Limb (tissue), 2 donors: ENCODE measurements around the gene PRPF18.
"Not testable (repeated sequence)": the region's sequence is repeated elsewhere in the genome, so short reads cannot be mapped to it uniquely, and the experiment has no call there.

Experiments used
- DNase-seq, 2 donors: peaks; one replicate each; pipeline ENCODE4 v3.0.0-alpha.2; 2016; ENCODE audit errors: extremely low spot score in 2 of 2

The PRPF18 gene

DNA sequence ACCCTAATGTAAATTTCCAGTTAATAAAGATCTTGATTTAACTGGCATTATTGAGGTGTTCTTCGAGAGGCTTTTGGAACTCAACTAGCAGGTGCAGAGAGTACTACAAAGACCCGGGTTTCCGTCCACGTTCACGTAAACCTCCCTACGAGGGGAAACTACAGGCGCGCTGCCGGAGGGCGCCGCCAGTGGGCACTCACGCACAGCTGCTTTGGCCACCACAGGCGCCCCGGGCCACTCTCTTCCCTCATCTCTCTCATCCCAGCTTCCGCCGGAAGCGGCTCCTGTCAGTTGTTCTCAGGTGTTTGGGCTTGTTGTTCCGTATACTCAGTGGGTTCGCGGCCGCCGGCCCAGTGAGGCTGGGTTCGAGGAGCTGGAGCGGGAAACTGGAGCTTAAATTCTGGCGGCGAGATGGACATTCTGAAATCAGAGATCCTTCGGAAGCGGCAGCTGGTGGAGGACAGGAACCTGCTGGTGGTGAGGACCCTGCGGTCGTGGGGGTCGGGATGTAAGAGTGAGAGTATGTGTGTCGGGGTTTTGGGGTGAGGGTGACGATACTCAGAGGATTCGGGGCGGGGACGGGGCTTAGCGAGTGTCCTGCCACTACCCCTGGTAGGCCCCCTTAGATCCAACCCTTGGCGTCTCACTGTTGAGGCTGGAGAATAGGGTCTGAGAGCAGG is at the start of gene PRPF18:
TSS of gene PRPF18 (plus strand) at position 290 of the 680 bp plus-strand sequence. CDS start at position 412, 122 bp downstream.
- peak; percentile 95 to 96 for DNase-seq

- DNase-seq: not testable (repeated sequence)
Observed at GRCh38 chr10:13537985-13538384, 48.8 kb upstream of the PRPF18 start.

DNA sequence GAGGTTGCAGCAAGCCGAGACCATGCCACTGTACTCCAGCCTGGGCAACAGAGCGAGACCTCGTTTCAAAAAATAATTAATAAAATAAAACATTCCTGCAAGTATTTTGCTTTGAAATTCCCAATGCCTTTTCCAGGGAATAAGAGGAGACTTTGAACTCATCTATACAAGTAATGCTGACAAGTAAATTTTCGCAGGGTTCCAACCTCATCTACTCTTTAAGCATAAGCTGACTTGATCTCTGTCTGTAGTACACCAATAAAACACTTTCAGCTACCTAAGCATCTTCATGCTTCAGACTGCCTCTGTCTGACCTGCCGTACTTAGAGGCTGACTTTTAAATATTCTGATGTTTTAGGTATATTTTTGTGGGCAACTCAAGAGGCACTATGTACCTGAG is 44.2 kb upstream of the PRPF18 start:
- DNase-seq: no peak

DNA sequence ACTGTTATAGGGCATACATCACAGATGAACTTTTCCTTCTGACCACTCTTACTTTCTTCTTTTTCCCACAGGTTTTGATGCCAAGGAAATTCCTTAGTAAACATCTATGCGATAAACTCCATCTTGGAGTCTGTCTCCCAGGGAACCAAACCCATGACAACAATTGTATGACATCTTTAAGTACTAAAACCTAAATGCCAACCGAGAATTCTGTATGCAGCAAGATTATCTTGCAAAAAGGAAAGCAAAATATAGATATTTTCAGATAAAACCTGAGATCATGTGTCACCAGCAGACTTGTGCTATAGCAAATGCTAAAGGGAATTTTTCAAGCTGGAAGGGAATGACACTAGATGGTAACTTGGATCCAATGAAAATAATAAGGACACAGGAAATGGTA is 36.0 kb upstream of the PRPF18 start:
- DNase-seq: no peak

DNA sequence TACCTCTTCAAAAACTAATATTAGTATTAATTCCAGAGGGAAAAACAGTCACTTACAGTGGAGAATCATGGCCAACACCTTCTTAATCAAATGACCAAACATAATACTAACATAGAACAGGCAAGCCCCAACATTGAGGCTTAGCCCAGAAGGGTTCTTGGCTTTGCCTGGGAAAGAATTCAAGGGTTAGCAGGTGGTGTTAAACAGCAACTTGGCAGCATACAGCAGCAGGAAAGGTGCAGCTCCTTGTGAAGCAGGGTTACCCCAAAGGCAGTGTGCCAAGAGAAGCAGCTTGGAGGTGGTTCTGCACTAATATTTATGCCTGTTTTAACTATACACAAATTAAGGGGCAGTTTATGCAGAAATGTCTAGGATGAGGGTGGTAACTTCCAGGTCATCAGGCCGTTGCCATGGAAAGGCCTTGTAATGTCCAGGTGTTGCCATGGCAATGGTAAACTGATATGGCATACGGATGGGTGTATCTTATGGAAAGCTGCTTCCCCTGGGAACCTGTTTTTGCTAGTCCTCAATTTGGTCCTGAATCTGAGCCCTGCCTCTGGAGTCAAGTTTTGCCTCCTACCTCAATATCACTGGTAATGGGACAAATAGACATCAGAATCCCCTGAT is 30.8 kb upstream of the PRPF18 start:
- no peak for DNase-seq

- DNase-seq: no peak
Observed at GRCh38 chr10:13559124-13559700, 27.6 kb upstream of the PRPF18 start.

DNA sequence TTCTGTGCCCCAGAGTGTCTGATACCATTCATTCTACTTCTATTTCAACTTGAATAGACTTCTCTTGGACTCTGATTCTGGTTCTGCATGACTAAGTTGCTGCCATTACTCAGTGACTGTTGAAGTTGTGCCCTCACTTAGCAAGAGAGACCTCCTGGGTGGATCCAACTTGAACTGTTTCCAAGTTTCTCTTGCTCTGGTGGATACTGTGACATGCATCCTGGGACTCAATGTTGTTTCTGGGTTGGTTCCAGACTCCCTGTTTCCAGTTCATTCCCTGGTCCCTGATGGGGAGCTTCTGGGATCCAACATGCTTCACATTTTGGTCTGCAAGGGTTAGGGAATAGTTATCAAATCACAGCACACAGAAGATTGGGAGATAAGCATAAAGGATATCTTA is 26.2 kb upstream of the PRPF18 start:
- DNase-seq: no peak

GRCh38 chr10:13563481-13564445 is 23.0 kb upstream of the PRPF18 start:
- no peak for DNase-seq

GRCh38 chr10:13564576-13564975 is 22.2 kb upstream of the PRPF18 start:
- no peak for DNase-seq

DNA sequence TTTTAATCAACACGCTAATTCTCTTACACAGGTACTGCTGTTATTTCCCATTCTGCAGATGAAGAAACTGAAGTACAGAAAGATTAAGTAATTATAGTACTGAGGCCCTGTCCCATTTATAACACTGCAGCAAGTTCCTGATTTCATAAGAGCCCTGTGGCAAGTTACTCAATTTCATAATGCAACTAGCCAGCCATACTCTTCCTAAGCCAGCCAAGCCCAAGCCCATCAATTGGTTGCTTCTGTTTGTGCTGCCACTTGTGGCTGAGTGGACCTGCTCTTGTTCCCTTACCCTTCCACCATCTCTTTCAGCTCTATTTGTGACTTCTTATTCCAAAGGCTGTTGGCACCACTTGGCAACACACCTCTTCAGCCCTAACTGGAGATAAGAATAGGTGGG is 19.7 kb upstream of the PRPF18 start:
- no peak for DNase-seq

DNA sequence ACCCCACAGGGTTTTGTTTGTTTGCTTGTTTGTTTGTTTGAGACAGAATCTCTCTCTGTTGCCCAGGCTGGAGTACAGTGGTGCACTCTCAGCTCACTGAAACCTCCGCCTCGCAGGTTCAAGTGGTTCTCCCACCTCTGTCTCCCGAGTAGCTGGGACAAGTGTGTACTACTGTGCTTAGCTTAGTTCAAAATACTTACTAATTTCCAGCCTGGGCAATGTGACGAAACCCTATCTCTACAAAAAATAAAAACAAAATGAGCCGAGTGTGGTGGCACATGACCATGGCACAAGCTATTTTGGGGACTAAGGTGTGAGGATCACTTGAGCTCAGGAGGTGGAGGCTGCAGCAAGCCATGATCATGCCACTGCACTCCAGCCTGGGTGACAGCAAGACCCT is 15.2 kb upstream of the PRPF18 start:
- DNase-seq: no peak

- DNase-seq: no peak
Observed at GRCh38 chr10:13573960-13574359, 12.8 kb upstream of the PRPF18 start.

GRCh38 chr10:13585195-13585751 is 1.5 kb upstream of the PRPF18 start:
- no peak for DNase-seq

DNA sequence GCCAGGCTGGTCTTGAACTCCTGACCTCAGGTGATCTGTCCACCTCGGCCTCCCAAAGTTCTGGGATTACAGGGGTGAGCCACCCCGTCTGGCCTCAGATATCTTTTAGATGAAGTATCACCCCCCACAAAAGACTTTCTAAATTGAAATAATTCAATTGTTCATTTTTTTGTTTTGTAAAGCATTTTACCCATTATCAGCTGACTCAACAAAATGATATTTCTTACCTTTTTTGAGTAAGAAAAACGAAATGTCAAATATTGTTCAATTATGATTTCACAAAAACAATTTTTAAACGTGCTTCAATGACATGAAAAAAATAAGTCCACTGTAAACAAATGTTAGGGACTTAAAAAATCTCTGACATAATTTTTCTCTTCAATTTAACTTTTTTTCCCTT is 822 bp upstream of the PRPF18 start:
- DNase-seq: no peak

DNA sequence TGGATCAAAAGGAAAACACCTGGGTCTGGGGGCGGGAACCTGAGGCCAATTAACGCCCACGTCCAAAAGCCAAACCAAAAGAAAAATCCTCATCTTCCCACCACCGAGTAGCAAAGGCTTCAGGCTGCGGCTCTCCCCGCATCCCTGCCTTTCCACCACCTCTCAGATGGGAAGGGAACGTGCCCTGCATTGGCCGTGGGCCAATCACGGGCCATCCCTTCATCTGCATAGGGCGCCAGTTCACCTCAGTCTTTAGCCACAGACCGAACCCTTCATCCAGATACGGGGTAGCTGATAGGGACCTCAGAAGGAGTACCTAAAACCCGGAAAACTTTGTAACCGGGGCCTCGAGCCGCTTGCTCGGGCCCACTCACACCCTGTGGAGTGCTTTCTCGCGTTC is 626 bp downstream of the PRPF18 start:
- DNase-seq: peak in 1 of 2 donors; percentile 33

DNA sequence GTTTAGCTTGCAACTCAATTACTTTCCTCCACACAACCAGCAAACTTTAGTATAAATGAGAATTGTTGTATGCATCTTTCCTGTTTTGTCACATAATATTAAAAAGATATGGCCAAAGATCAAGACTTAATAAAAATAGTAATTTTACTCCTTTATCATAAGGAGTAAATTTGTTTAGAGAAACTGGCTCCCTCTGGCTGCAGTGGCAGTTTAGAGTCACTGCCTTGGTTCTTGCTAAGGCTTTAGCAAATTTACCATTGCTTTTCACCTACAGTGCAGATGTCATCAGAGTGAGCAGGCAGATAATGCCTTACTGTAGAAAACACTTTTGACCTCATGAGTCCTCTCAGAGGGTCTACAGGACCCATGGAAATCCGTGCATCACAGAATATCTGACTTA is 2.6 kb downstream of the PRPF18 start:
- no peak for DNase-seq

DNA sequence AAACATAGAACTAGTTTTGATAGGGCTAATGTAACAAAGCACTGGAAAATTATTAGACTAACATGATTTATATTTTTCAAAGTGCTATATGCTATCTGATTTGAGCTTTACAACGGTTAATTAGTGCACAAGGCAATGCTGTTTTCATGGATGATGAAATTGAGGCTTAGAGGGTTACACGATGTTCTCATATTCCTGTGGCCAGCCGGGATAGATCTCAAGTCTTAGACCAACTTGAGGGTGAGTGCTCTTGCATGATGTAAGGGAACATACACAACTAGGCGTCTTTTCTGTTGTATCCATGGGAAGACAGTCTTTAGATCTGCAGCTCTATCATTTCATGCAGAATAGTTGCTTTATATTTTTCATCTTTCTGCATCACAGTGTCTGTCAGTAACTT is 4.1 kb downstream of the PRPF18 start:
- DNase-seq: no peak

DNA sequence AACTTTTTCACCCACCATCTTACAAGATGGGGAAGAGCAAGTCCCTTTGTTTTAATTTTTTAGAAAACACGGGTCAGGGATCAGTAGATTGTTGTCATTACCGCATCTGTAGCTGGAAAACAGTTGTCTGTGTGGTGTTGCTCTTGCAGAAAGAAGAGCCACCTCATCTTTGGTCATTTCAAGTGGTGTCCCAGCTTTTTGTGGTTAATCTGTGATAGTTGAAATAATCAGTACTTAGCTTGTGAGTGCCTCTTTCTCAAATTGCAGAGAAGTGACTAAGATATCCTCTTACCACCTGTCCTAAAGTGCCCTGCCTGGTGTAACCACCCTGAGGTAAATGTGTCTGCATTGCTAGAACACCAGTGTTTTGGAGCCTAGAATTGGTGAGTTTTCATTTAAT is 5.5 kb downstream of the PRPF18 start:
- no peak for DNase-seq

- no peak for DNase-seq
Observed at GRCh38 chr10:13593535-13593934, 6.8 kb downstream of the PRPF18 start.

DNA sequence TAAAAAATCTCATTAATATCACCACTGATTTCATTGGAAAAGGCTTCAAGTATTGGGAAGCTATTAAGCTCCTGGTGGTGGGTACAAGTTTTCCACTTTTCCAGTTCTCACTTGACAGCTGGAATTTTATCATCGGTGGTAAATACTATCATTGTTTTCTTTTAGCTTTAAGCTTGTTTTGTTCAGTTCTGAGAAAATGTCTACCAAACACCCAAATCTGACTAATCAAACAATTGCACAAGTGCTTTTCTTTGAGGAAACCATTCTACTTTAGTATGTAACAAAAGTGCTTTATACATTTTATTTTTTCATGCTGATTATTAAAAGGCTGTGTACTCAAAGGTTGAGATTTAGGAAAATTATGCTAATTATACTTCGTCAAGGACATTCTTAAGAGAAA is 7.9 kb downstream of the PRPF18 start:
- DNase-seq: no peak

DNA sequence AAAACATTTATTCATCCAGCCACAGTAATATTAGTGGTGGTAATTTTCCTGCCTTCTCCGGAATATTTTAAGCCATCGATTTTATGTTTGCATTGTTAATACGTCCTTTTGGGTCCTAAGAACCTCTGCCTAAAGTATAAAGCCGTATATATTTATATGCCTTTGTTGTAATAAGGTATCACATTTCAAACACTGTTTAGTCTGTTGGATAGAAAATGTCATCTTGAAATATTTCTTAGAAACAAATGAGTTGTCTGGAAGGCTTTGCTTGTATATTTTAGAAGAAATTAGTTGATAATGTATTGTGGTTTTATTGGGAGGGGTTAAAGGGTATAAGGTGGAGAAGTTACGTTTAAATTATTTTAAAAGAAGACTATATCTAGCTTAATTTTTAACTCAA is 11.1 kb downstream of the PRPF18 start:
- DNase-seq: no peak
